ENCODE results near the gene EPX. TPM values are rescaled to one million over a fixed set of nuclear protein-coding genes. Genes with fewer than 3 reads are reported as not detected.

EPX gene
- total and polyA plus RNA-seq, 2 donors from 2014 or later: 0.19 TPM; not detected in 1

GRCh38 chr17:58200024-58200633 is 7.6 kb downstream of the EPX start:
- peak; percentile 34 for TF ChIP-seq CTCF (IDR thresholded peaks at IDR 0.05; ENCODE audit: borderline replicate concordance, extremely low read depth, insufficient read depth)
- DNase-seq (peak in 4 of 5 donors; percentile 52 to 62 (median 60)), FAIRE-seq (no peak)
- H3K36me3 ChIP-seq (ENCODE audit: control insufficient read depth in 2 of 3, insufficient read depth in 3 of 3, low read length in 3 of 3): no peaks in the 10 kb centered on the region
- no peaks in the 10 kb centered on the region for H3K4me1 ChIP-seq (ENCODE audit: control insufficient read depth in 2 of 3, insufficient read depth in 2 of 3, low read depth in 1 of 3, low read length in 3 of 3)
- peaks cover 2% of the 10 kb centered on the region for H3K27me3 ChIP-seq (ENCODE audit: control insufficient read depth, insufficient read depth, low read length)
- H3K9me3 ChIP-seq (ENCODE audit: control insufficient read depth in 2 of 3, insufficient read depth in 1 of 3, low read length in 3 of 3): no peaks in the 10 kb centered on the region
- H3K9ac ChIP-seq (ENCODE audit: low read length in 3 of 3): no peak overlapping the region
- no peak overlapping the region for H3K4me3 ChIP-seq (ENCODE audit: low read length in 3 of 3)
- no peak overlapping the region for H3K27ac ChIP-seq (ENCODE audit: low read depth in 2 of 2, low read length in 2 of 2)
- intact Hi-C loops (cut with DNase I): no loop called here

DNA sequence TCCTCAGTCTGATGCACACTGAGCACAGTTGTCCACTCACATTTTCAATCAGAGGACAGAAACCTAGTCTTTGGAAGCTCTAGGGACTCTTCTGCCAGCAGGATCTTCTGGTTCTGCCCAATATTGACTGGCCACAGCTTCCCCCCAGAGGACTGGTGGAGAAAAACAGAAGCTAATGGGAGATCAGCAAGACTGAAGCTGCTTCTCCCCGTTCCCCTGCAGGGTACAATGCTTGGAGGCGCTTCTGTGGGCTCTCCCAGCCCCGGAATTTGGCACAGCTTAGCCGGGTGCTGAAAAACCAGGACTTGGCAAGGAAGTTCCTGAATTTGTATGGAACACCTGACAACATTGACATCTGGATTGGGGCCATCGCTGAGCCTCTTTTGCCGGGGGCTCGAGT is 10.3 kb downstream of the EPX start:
- Histone ChIP-seq H3K4me3 (ENCODE audit: low read length in 3 of 3) (no peak overlapping the region), H3K36me3 (ENCODE audit: control insufficient read depth in 2 of 3, insufficient read depth in 3 of 3, low read length in 3 of 3) (peaks cover 0 to 8% (median 6%) of the 10 kb centered on the region in 3 donors), H3K9ac (ENCODE audit: low read length in 3 of 3) (no peak overlapping the region), H3K27me3 (ENCODE audit: control insufficient read depth, insufficient read depth, low read length) (peaks cover 2% of the 10 kb centered on the region), H3K9me3 (ENCODE audit: control insufficient read depth in 2 of 3, insufficient read depth in 1 of 3, low read length in 3 of 3) (no peaks in the 10 kb centered on the region), H3K27ac (ENCODE audit: low read depth in 2 of 2, low read length in 2 of 2) (no peak overlapping the region), H3K4me1 (ENCODE audit: control insufficient read depth in 2 of 3, insufficient read depth in 2 of 3, low read depth in 1 of 3, low read length in 3 of 3) (no peaks in the 10 kb centered on the region)
- no peak for FAIRE-seq
- DNase-seq: no peak
- intact Hi-C loops (cut with DNase I): no loop called here
- TF ChIP-seq CTCF (IDR thresholded peaks at IDR 0.05; ENCODE audit: borderline replicate concordance, extremely low read depth, insufficient read depth): no peak

- no peak for FAIRE-seq
- TF ChIP-seq CTCF (IDR thresholded peaks at IDR 0.05; ENCODE audit: borderline replicate concordance, extremely low read depth, insufficient read depth): no peak
- Histone ChIP-seq H3K9me3 (ENCODE audit: control insufficient read depth in 2 of 3, insufficient read depth in 1 of 3, low read length in 3 of 3) (no peaks in the 10 kb centered on the region), H3K9ac (ENCODE audit: low read length in 3 of 3) (no peak overlapping the region), H3K4me1 (ENCODE audit: control insufficient read depth in 2 of 3, insufficient read depth in 2 of 3, low read depth in 1 of 3, low read length in 3 of 3) (peaks cover 0 to 2% (median 0%) of the 10 kb centered on the region in 3 donors), H3K4me3 (ENCODE audit: low read length in 3 of 3) (no peak overlapping the region), H3K27ac (ENCODE audit: low read depth in 2 of 2, low read length in 2 of 2) (no peak overlapping the region), H3K36me3 (ENCODE audit: control insufficient read depth in 2 of 3, insufficient read depth in 3 of 3, low read length in 3 of 3) (peaks cover 0 to 15% (median 10%) of the 10 kb centered on the region in 3 donors), H3K27me3 (ENCODE audit: control insufficient read depth, insufficient read depth, low read length) (no peaks in the 10 kb centered on the region)
- intact Hi-C loops (cut with DNase I): no loop called here
- no peak for DNase-seq
Observed at GRCh38 chr17:58204796-58205195, 12.3 kb downstream of the EPX start.

GRCh38 chr17:58205936-58206335 is 13.4 kb downstream of the EPX start:
- Histone ChIP-seq H3K27ac (ENCODE audit: low read depth in 2 of 2, low read length in 2 of 2) (no peak overlapping the region), H3K9ac (ENCODE audit: low read length in 3 of 3) (no peak overlapping the region), H3K27me3 (ENCODE audit: control insufficient read depth, insufficient read depth, low read length) (no peaks in the 10 kb centered on the region), H3K4me1 (ENCODE audit: control insufficient read depth in 2 of 3, insufficient read depth in 2 of 3, low read depth in 1 of 3, low read length in 3 of 3) (peaks cover 0 to 2% (median 0%) of the 10 kb centered on the region in 3 donors), H3K4me3 (ENCODE audit: low read length in 3 of 3) (no peak overlapping the region), H3K9me3 (ENCODE audit: control insufficient read depth in 2 of 3, insufficient read depth in 1 of 3, low read length in 3 of 3) (no peaks in the 10 kb centered on the region), H3K36me3 (ENCODE audit: control insufficient read depth in 2 of 3, insufficient read depth in 3 of 3, low read length in 3 of 3) (peaks cover 2 to 21% (median 18%) of the 10 kb centered on the region in 3 donors)
- FAIRE-seq (no peak), DNase-seq (no peak)
- no peak for TF ChIP-seq CTCF (IDR thresholded peaks at IDR 0.05; ENCODE audit: borderline replicate concordance, extremely low read depth, insufficient read depth)
- intact Hi-C loops (cut with DNase I): no loop called here

All from kidney (tissue), 14 donors.